HepG2 (cell line): ENCODE measurements around the gene ZNG1A.
"Not testable (repeated sequence)": the region's sequence is repeated elsewhere in the genome, so short reads cannot be mapped to it uniquely, and the experiment has no call there.

Source experiments
- MEIS1 ChIP-seq: sonication (generic); formaldehyde crosslinking; IDR thresholded peaks from 2 replicates; pipeline ENCODE4 v1.9.0; 2021; ENCODE audit warnings: mild to moderate bottlenecking, missing genetic modification reagents, moderate library complexity, borderline replicate concordance
- NAIF1 ChIP-seq: sonication (generic); formaldehyde crosslinking; IDR thresholded peaks from 2 replicates; pipeline ENCODE4 v1.5.0; 2020; ENCODE audit warnings: mild to moderate bottlenecking, missing genetic modification reagents, borderline replicate concordance
- NCOA2 ChIP-seq: sonication (generic); formaldehyde crosslinking; IDR thresholded peaks from 2 replicates; pipeline ENCODE4 v1.8.0; 2022; ENCODE audit warnings: inconsistent platforms
- PRDM10 ChIP-seq: sonication (generic); formaldehyde crosslinking; IDR thresholded peaks from 2 replicates; pipeline ENCODE4 v1.4.0; 2020; ENCODE audit warnings: low read depth, missing genetic modification reagents
- REST ChIP-seq, 2 experiments: IDR thresholded peaks; 2 replicates each; pipeline ENCODE4 v1.6.1; 2011 to 2012; ENCODE audit warnings: low read length in 2 of 2, borderline replicate concordance in 1 of 2, low read depth in 1 of 2, mild to moderate bottlenecking in 1 of 2, moderate library complexity in 1 of 2
- TF ChIP-seq, protein P1 (sequence below): sonication (generic); formaldehyde crosslinking; IDR thresholded peaks from 2 replicates; pipeline ENCODE4 v1.5.0; 2020; ENCODE audit warnings: mild to moderate bottlenecking, missing genetic modification reagents, moderate library complexity

DNA sequence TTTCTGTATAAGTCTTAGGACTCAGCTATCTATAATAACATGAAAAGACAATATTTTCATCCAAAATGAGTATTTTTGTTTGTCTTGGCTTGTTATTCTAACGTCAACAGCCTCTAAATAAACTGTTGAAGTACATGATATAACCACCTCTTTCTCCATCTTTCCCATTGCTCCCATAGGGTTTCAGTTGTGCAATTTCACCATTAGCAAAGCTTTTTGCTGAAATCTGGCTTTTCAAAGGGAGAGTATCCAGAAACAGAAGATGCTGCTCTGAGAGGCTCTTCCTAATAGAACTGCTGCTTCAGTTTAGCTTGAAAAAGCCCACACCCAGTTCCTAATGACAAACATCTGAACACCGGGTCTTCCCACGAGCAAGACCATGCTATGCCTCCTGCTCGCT, 91.8 kb downstream of the ZNG1A start:
- TF ChIP-seq, protein P1, sequence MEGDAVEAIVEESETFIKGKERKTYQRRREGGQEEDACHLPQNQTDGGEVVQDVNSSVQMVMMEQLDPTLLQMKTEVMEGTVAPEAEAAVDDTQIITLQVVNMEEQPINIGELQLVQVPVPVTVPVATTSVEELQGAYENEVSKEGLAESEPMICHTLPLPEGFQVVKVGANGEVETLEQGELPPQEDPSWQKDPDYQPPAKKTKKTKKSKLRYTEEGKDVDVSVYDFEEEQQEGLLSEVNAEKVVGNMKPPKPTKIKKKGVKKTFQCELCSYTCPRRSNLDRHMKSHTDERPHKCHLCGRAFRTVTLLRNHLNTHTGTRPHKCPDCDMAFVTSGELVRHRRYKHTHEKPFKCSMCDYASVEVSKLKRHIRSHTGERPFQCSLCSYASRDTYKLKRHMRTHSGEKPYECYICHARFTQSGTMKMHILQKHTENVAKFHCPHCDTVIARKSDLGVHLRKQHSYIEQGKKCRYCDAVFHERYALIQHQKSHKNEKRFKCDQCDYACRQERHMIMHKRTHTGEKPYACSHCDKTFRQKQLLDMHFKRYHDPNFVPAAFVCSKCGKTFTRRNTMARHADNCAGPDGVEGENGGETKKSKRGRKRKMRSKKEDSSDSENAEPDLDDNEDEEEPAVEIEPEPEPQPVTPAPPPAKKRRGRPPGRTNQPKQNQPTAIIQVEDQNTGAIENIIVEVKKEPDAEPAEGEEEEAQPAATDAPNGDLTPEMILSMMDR (CRISPR knock-in tag): not testable (repeated sequence)
- not testable (repeated sequence) for TF ChIP-seq MEIS1; PRDM10 (CRISPR knock-in tag); REST (IDR thresholded peaks at IDR 0.05; ENCODE audit: borderline replicate concordance in 1 of 2, low read depth in 1 of 2, low read length in 2 of 2); NAIF1 (CRISPR knock-in tag); NCOA2 (CRISPR knock-in tag)
